Measurements from ENCODE around the gene TCF12. TPM values are rescaled to one million over a fixed set of nuclear protein-coding genes. Genes with fewer than 3 reads are reported as not detected.
A peak's percentile ranks its signal among the peaks of the same experiment; 100 is the strongest.
"Not testable (repeated sequence)": the region's sequence is repeated elsewhere in the genome, so short reads cannot be mapped to it uniquely, and the experiment has no call there.

TCF12 gene
- total RNA-seq, 6 experiments from 2014 or later: 106 to 200 (median 149) TPM

- H3K4me3 Mint-ChIP-seq: no peak overlapping the region
- no peaks in the 10 kb centered on the region for H3K27me3 Mint-ChIP-seq (ENCODE audit: insufficient read depth)
- H3K9me3 Mint-ChIP-seq: peaks cover 8% of the 10 kb centered on the region
- peak overlapping the region; percentile 56 for H3K27ac Mint-ChIP-seq
- peaks cover 21% of the 10 kb centered on the region for H3K36me3 Mint-ChIP-seq (ENCODE audit: low read depth)
- peaks cover 32% of the 10 kb centered on the region for H3K4me1 Mint-ChIP-seq (ENCODE audit: low read depth)
- DNase-seq: no peak
- TF ChIP-seq CTCF (IDR thresholded peaks at IDR 0.05): no peak
Measured at GRCh38 chr15:56948000-56948763, 29.7 kb downstream of the TCF12 start.

GRCh38 chr15:56948764-56949101 lies 30.3 kb downstream of the TCF12 start:
- peaks cover 28% of the 10 kb centered on the region for H3K4me1 Mint-ChIP-seq (ENCODE audit: low read depth)
- DNase-seq: no peak
- peaks cover 8% of the 10 kb centered on the region for H3K9me3 Mint-ChIP-seq
- peak overlapping the region; percentile 56 for H3K27ac Mint-ChIP-seq
- TF ChIP-seq CTCF (IDR thresholded peaks at IDR 0.05): no peak
- H3K36me3 Mint-ChIP-seq (ENCODE audit: low read depth): peaks cover 21% of the 10 kb centered on the region
- no peak overlapping the region for H3K4me3 Mint-ChIP-seq
- no peaks in the 10 kb centered on the region for H3K27me3 Mint-ChIP-seq (ENCODE audit: insufficient read depth)

- Mint-ChIP-seq H3K4me3 (no peak overlapping the region), H3K27me3 (ENCODE audit: insufficient read depth) (no peaks in the 10 kb centered on the region), H3K36me3 (ENCODE audit: low read depth) (peaks cover 23% of the 10 kb centered on the region), H3K9me3 (peaks cover 22% of the 10 kb centered on the region), H3K27ac (no peak overlapping the region), H3K4me1 (ENCODE audit: low read depth) (peaks cover 28% of the 10 kb centered on the region)
- no peak for TF ChIP-seq CTCF (IDR thresholded peaks at IDR 0.05)
- DNase-seq: no peak
Measured at GRCh38 chr15:56950979-56951378, 32.5 kb downstream of the TCF12 start.

GRCh38 chr15:56953790-56954189 lies 35.3 kb downstream of the TCF12 start:
- Mint-ChIP-seq H3K4me3 (no peak overlapping the region), H3K27me3 (ENCODE audit: insufficient read depth) (no peaks in the 10 kb centered on the region), H3K27ac (no peak overlapping the region), H3K9me3 (peaks cover 32% of the 10 kb centered on the region), H3K4me1 (ENCODE audit: low read depth) (peaks cover 25% of the 10 kb centered on the region), H3K36me3 (ENCODE audit: low read depth) (peaks cover 26% of the 10 kb centered on the region)
- DNase-seq: no peak
- TF ChIP-seq CTCF (IDR thresholded peaks at IDR 0.05): no peak

GRCh38 chr15:56955011-56955410 lies 36.6 kb downstream of the TCF12 start:
- peaks cover 32% of the 10 kb centered on the region for H3K9me3 Mint-ChIP-seq
- not testable (repeated sequence) for H3K4me3 Mint-ChIP-seq; DNase-seq; H3K27me3 Mint-ChIP-seq (ENCODE audit: insufficient read depth); H3K27ac Mint-ChIP-seq
- peaks cover 23% of the 10 kb centered on the region for H3K4me1 Mint-ChIP-seq (ENCODE audit: low read depth)
- H3K36me3 Mint-ChIP-seq (ENCODE audit: low read depth): peaks cover 26% of the 10 kb centered on the region

GRCh38 chr15:56956538-56956937 lies 38.1 kb downstream of the TCF12 start:
- peaks cover 32% of the 10 kb centered on the region for H3K9me3 Mint-ChIP-seq
- no peak for TF ChIP-seq CTCF (IDR thresholded peaks at IDR 0.05)
- no peak overlapping the region for H3K4me3 Mint-ChIP-seq
- no peak overlapping the region for H3K27ac Mint-ChIP-seq
- H3K27me3 Mint-ChIP-seq (ENCODE audit: insufficient read depth): no peaks in the 10 kb centered on the region
- DNase-seq: no peak
- H3K4me1 Mint-ChIP-seq (ENCODE audit: low read depth): peaks cover 27% of the 10 kb centered on the region
- peaks cover 26% of the 10 kb centered on the region for H3K36me3 Mint-ChIP-seq (ENCODE audit: low read depth)

All from HFFc6 (cell line).